Fibroblast of mammary gland (primary cell): ENCODE results near the gene KREMEN2.
A peak's percentile ranks its signal among the peaks of the same experiment; 100 is the strongest.
"Not testable (repeated sequence)": the region's sequence is repeated elsewhere in the genome, so short reads cannot be mapped to it uniquely, and the experiment has no call there.

Source experiments
- DNase-seq: peaks from one replicate; pipeline ENCODE4 v3.0.0-alpha.2; 2010; ENCODE audit warnings: low read depth
- H3K4me3 ChIP-seq: 2 replicates; pipeline ENCODE4 v1.5.1; 2011; ENCODE audit warnings: low read depth, mild to moderate bottlenecking, low read length, moderate library complexity; ENCODE audit not compliant: control insufficient read depth
- CTCF ChIP-seq: conservative IDR thresholded peaks from 2 replicates; pipeline ENCODE4 v1.5.1; 2011; ENCODE audit warnings: low read depth, low read length, inconsistent platforms; ENCODE audit not compliant: control insufficient read depth, insufficient read depth

KREMEN2 gene

GRCh38 chr16:2925951-2926649 is 38.0 kb upstream of the KREMEN2 start:
- DNase-seq = no peak
- H3K4me3 ChIP-seq = no peak overlapping the region
- TF ChIP-seq CTCF = no peak

GRCh38 chr16:2926650-2926999 is 37.5 kb upstream of the KREMEN2 start:
- DNase-seq = no peak
- no peak for TF ChIP-seq CTCF
- peak overlapping the region; percentile 24 for H3K4me3 ChIP-seq

GRCh38 chr16:2927010-2927646 is 36.9 kb upstream of the KREMEN2 start:
- peak; percentile 81 for TF ChIP-seq CTCF
- DNase-seq = peak; percentile 91
- peak overlapping the region; percentile 24 for H3K4me3 ChIP-seq

GRCh38 chr16:2928151-2928550 is 35.9 kb upstream of the KREMEN2 start:
- DNase-seq, H3K4me3 ChIP-seq: not testable (repeated sequence)

GRCh38 chr16:2928796-2929195 is 35.3 kb upstream of the KREMEN2 start:
- no peak overlapping the region for H3K4me3 ChIP-seq
- no peak for TF ChIP-seq CTCF
- DNase-seq = no peak

- DNase-seq = no peak
- TF ChIP-seq CTCF = no peak
- no peak overlapping the region for H3K4me3 ChIP-seq
Observed at GRCh38 chr16:2929693-2930092, 34.4 kb upstream of the KREMEN2 start.

GRCh38 chr16:2930236-2930635 is 33.8 kb upstream of the KREMEN2 start:
- no peak for TF ChIP-seq CTCF
- DNase-seq = no peak
- H3K4me3 ChIP-seq = no peak overlapping the region

GRCh38 chr16:2931231-2931914 is 32.7 kb upstream of the KREMEN2 start:
- H3K4me3 ChIP-seq, DNase-seq: not testable (repeated sequence)
